RWPE2 (cell line): ENCODE results near the gene TAS2R9.

Experiments used
- ATAC-seq: fragments of 200-7000 bp; cut with Tn5 transposase; 3 replicates; pipeline ENCODE4 v1.9.1; 2021; ENCODE audit warnings: low read depth
- DNase-seq: peaks from one replicate; pipeline ENCODE4 v3.0.0-alpha.2; 2020; ENCODE audit warnings: low spot score
- H3K27ac ChIP-seq: fragments of 450-650 bp; 2 replicates; pipeline ENCODE4 v1.5.1; 2017; ENCODE audit warnings: mild to moderate bottlenecking; ENCODE audit not compliant: poor library complexity, severe bottlenecking
- H3K27me3 ChIP-seq: fragments of 250-450 bp; sonication (Bioruptor Pico); 2 replicates; pipeline ENCODE4 v1.5.1; 2021; ENCODE audit warnings: mild to moderate bottlenecking, moderate library complexity; ENCODE audit not compliant: insufficient read depth, poor library complexity, severe bottlenecking
- H3K36me3 ChIP-seq: fragments of 250-450 bp; sonication (Bioruptor Pico); 2 replicates; pipeline ENCODE4 v1.5.1; 2020; ENCODE audit warnings: low read depth, mild to moderate bottlenecking, moderate library complexity
- H3K4me1 ChIP-seq: fragments of 250-450 bp; sonication (Bioruptor Pico); 2 replicates; pipeline ENCODE4 v1.5.1; 2021; ENCODE audit warnings: mild to moderate bottlenecking, moderate library complexity; ENCODE audit not compliant: insufficient read depth, poor library complexity, severe bottlenecking
- H3K4me3 ChIP-seq: fragments of 250-450 bp; sonication (Bioruptor Pico); 2 replicates; pipeline ENCODE4 v1.5.1; 2021; ENCODE audit warnings: mild to moderate bottlenecking, moderate library complexity; ENCODE audit not compliant: severe bottlenecking
- H3K9me3 ChIP-seq: fragments of 250-450 bp; sonication (Bioruptor Pico); 2 replicates; pipeline ENCODE4 v1.5.1; 2021; ENCODE audit warnings: mild to moderate bottlenecking, moderate library complexity; ENCODE audit not compliant: severe bottlenecking
- CTCF ChIP-seq: fragments of 450-650 bp; IDR thresholded peaks from one replicate; pipeline ENCODE4 v1.5.1; 2017; ENCODE audit warnings: mild to moderate bottlenecking, moderate library complexity; ENCODE audit not compliant: poor library complexity, severe bottlenecking

Gene TAS2R9

GRCh38 chr12:10847744-10848143 is 37.8 kb upstream of the TAS2R9 start:
- no peak for TF ChIP-seq CTCF
- no peak overlapping the region for H3K4me3 ChIP-seq
- ATAC-seq (no peak), DNase-seq (no peak)
- H3K27me3 ChIP-seq, result no peaks in the 10 kb centered on the region
- no peak overlapping the region for H3K27ac ChIP-seq
- H3K9me3 ChIP-seq, result no peaks in the 10 kb centered on the region
- no peaks in the 10 kb centered on the region for H3K36me3 ChIP-seq
- H3K4me1 ChIP-seq, result no peaks in the 10 kb centered on the region

GRCh38 chr12:10842862-10843261 is 32.9 kb upstream of the TAS2R9 start:
- Histone ChIP-seq H3K9me3 (no peaks in the 10 kb centered on the region), H3K27ac (no peak overlapping the region), H3K4me1 (no peaks in the 10 kb centered on the region), H3K27me3 (no peaks in the 10 kb centered on the region), H3K4me3 (no peak overlapping the region), H3K36me3 (no peaks in the 10 kb centered on the region)
- DNase-seq (no peak), ATAC-seq (no peak)
- no peak for TF ChIP-seq CTCF

- Histone ChIP-seq H3K9me3 (no peaks in the 10 kb centered on the region), H3K27me3 (no peaks in the 10 kb centered on the region), H3K36me3 (no peaks in the 10 kb centered on the region), H3K27ac (no peak overlapping the region), H3K4me3 (no peak overlapping the region), H3K4me1 (no peaks in the 10 kb centered on the region)
- TF ChIP-seq CTCF, result no peak
- no peak for ATAC-seq
- no peak for DNase-seq
Measured at GRCh38 chr12:10838461-10838860, 28.5 kb upstream of the TAS2R9 start.

- ATAC-seq (no peak), DNase-seq (no peak)
- H3K9me3 ChIP-seq, result no peaks in the 10 kb centered on the region
Measured at GRCh38 chr12:10829994-10830393, 20.0 kb upstream of the TAS2R9 start.

GRCh38 chr12:10826258-10826657 is 16.3 kb upstream of the TAS2R9 start, which contains the start of gene TAS2R10:
TAS2R10 (minus strand) TSS chr12:10826358; CDS start chr12:10826269, 89 bp downstream.
- H3K4me3 ChIP-seq, result no peak within 1 kb of the TSS
- DNase-seq, result no peak
- no peaks in the 10 kb centered on the region for H3K4me1 ChIP-seq
- no peaks in the 10 kb centered on the region for H3K9me3 ChIP-seq
- ATAC-seq, result no peak
- H3K36me3 ChIP-seq, result no peaks in the 10 kb centered on the region
- H3K27me3 ChIP-seq, result no peaks in the 10 kb centered on the region
- H3K27ac ChIP-seq, result no peak within 1 kb of the TSS
- no peak for TF ChIP-seq CTCF

More at GRCh38 chr12:10829994-10830393, 20.0 kb upstream of the TAS2R9 start:
- Histone ChIP-seq H3K4me3 (no peak overlapping the region), H3K4me1 (no peaks in the 10 kb centered on the region), H3K27me3 (no peaks in the 10 kb centered on the region), H3K36me3 (no peaks in the 10 kb centered on the region), H3K27ac (no peak overlapping the region)
- TF ChIP-seq CTCF, result no peak
